ENCODE data around the gene BEND6. TPM values are rescaled to one million over a fixed set of nuclear protein-coding genes. Genes with fewer than 3 reads are reported as not detected.

BEND6 gene, protein sequence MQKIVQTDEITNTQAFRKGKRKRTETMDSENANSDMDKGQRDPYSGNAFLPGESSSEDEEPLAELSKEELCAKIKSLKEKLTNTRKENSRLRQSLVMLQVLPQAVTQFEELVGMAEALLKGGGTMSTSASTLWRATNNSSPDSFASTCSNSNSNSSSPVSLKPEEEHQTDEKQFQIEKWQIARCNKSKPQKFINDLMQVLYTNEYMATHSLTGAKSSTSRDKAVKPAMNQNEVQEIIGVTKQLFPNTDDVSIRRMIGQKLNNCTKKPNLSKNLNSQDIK
- 0.26 TPM for polyA plus RNA-seq (2012; ENCODE audit: insufficient read depth, insufficient read length, low read depth)

DNA sequence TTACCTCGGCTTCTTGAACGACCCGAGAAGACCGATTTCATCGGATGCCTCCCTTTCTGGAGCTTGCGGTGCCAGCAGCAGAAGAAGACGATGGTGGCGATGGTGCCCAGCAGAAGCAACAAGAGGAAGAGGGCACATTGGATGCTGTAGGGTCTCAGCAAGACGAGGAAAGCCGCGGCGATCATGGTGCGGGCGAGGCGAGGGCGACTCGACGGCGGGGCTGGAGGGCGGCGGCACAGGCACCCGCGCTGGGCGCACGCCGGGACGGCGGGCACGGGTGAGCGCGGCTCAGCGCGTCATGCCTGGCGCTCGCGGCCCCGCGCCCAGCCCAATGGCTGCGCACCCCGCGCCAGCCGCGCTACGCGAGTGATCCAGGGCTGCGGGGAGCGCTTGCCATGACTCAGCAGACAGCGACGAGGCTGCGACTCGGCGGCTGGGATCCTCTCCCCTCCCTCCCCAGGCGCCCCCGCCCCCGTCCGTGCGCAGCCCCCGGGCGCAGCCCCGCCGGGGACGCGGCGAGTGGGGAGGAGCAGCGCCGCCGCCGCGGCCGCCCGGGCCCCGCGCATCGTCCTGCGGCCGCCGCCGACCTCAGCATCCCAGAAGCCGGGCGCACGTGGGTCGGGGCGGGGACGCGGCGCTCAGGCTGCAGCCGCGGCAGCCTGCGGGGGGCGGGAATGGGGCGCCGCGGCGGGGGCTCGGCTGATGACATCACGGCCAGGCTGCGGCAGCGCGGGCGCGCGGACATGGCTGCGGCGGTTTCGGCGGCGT is at the start of gene BEND6:
TSS of gene BEND6 (plus strand) at position 705 of the 768 bp plus-strand sequence. CDS start 26,704 bp downstream, outside the sequence.
- TF ChIP-seq, protein P1, sequence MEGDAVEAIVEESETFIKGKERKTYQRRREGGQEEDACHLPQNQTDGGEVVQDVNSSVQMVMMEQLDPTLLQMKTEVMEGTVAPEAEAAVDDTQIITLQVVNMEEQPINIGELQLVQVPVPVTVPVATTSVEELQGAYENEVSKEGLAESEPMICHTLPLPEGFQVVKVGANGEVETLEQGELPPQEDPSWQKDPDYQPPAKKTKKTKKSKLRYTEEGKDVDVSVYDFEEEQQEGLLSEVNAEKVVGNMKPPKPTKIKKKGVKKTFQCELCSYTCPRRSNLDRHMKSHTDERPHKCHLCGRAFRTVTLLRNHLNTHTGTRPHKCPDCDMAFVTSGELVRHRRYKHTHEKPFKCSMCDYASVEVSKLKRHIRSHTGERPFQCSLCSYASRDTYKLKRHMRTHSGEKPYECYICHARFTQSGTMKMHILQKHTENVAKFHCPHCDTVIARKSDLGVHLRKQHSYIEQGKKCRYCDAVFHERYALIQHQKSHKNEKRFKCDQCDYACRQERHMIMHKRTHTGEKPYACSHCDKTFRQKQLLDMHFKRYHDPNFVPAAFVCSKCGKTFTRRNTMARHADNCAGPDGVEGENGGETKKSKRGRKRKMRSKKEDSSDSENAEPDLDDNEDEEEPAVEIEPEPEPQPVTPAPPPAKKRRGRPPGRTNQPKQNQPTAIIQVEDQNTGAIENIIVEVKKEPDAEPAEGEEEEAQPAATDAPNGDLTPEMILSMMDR (IDR thresholded peaks at IDR 0.05; ENCODE audit: low read depth, low read length): no peak
- H3K4me3 ChIP-seq (ENCODE audit: low read depth, low read length): peak within 1 kb of the TSS; percentile 71
- H3K4me1 ChIP-seq: no peaks in the 10 kb centered on the region; the same call in 1 of the 2 replicates
- H3K36me3 ChIP-seq: no peaks in the 10 kb centered on the region
- no peaks in the 10 kb centered on the region for H3K9me3 ChIP-seq
- DNase-seq: peak; percentile 72
- H3K27me3 ChIP-seq: peaks cover 21% of the 10 kb centered on the region

DNA sequence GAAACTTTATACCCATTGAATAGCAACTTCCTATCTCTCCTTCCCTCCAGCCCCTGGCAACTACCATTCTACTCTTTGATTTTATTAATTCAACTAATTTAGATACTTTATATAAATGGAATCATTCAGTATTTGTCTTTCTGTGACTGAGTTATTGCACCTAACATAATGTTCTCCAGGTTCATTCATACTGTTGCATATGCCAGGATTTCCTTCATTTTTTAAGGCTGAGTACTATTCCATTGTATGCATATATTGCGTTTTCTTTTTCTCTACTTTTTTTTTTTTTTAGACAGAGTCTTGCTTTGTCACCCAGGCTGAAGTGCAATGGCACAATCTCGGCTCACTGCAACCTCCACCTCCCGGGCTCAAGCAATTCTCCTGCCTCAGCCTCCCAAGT is 49.5 kb upstream of the BEND6 start:
- no peaks in the 10 kb centered on the region for H3K36me3 ChIP-seq
- no peaks in the 10 kb centered on the region for H3K4me1 ChIP-seq
- no peak overlapping the region for H3K4me3 ChIP-seq (ENCODE audit: low read depth, low read length)

DNA sequence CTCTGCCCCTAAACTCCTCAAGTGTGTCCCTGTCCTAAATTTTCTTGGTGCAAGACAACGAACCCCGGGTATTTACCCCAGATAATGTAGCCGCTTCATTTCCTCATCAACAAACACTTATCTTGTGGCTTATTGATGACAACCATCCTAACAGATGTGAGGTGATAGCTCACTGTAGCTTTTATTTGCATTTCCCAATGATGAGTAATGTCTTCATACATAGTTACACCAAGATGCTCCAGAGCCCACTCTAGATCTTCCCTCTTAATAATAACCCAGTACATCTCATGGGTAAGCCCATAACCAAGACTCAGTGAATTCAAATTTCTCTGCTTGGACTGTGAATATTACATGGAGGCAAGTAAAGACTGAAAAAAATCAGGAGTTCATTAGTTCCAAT is 48.2 kb upstream of the BEND6 start:
- H3K4me3 ChIP-seq (ENCODE audit: low read depth, low read length): no peak overlapping the region
- no peaks in the 10 kb centered on the region for H3K4me1 ChIP-seq
- H3K36me3 ChIP-seq: no peaks in the 10 kb centered on the region
- TF ChIP-seq, protein P1 (IDR thresholded peaks at IDR 0.05; ENCODE audit: low read depth, low read length): no peak
- H3K27me3 ChIP-seq: no peaks in the 10 kb centered on the region
- DNase-seq: no peak
- H3K9me3 ChIP-seq: no peaks in the 10 kb centered on the region

More for the DNA sequence above, 49.5 kb upstream of the BEND6 start:
- TF ChIP-seq, protein P1 (IDR thresholded peaks at IDR 0.05; ENCODE audit: low read depth, low read length): no peak
- Histone ChIP-seq H3K27me3 (no peaks in the 10 kb centered on the region), H3K9me3 (no peaks in the 10 kb centered on the region)
- DNase-seq: no peak

DNA sequence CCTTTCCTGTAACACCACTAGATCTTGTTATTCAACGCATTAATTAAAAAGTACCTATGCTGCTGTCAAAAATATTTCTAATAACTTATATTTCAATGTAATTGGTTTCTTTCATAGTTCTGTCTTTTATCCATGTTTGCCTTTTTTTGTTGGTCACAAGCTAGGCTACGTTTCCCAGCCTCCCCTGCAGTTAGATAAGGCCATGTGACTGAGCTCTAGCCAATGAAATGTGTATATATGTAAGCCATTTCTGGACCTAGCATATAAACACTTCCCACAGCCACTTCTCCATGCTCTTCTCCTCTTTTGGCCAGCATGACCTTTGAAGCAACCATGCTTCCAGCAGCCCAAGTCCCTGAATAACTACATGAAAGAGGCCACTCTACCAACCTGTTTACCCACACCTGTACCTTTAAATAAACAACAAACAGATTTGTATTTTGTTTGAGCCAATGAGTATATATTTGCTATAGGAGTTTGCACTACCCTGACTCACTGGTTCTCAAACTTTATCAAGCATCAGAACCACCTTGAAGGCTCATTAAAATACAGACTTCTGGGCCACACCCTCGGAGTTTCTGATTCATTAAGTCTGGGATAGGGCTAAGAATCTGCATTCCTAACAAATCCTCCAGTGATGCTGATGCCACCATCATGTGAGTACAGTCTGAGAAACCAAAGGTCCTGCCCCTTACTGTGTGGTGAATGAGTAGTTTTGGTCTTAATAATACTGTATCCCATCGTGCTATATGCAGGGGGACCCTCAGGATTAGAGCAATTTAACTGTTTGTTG is 45.6 kb upstream of the BEND6 start:
- H3K4me1 ChIP-seq: no peaks in the 10 kb centered on the region
- TF ChIP-seq, protein P1 (IDR thresholded peaks at IDR 0.05; ENCODE audit: low read depth, low read length): no peak

DNA sequence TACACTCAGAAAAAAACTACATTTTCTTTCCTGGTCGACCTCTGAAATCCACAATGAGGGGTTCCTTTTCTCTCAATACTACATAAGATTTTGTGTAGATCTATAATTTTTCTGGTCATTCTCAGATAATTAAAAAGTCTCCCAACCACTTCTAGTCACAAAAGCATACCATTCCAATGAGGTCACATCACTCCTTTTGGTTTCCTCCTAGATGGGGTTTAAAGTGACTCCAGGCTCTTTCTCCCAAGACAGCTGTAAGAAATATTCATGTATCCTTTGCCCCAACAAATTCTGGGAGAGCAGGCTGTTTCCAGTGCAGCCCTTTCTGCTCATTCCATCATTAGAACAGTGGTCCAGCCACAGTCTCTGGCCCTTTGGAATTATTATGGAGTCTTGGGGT is 43.1 kb upstream of the BEND6 start:
- DNase-seq: no peak
- Histone ChIP-seq H3K4me3 (ENCODE audit: low read depth, low read length) (no peak overlapping the region), H3K4me1 (no peaks in the 10 kb centered on the region), H3K36me3 (no peaks in the 10 kb centered on the region), H3K27me3 (no peaks in the 10 kb centered on the region; the same call in 1 of the 2 replicates), H3K9me3 (no peaks in the 10 kb centered on the region; the same call in 1 of the 2 replicates)
- TF ChIP-seq, protein P1 (IDR thresholded peaks at IDR 0.05; ENCODE audit: low read depth, low read length): no peak

More for the DNA sequence above, 45.6 kb upstream of the BEND6 start:
- Histone ChIP-seq H3K36me3 (no peaks in the 10 kb centered on the region), H3K9me3 (no peaks in the 10 kb centered on the region), H3K4me3 (ENCODE audit: low read depth, low read length) (no peak overlapping the region), H3K27me3 (no peaks in the 10 kb centered on the region; the same call in 1 of the 2 replicates)
- no peak for DNase-seq

All from BE2C (cell line).